Activated B cell treated with CpG ODN at 0.5 μM for 24 hours (primary cell): ENCODE results near the gene MAP3K14. TPM values are rescaled to one million over a fixed set of nuclear protein-coding genes. Genes with fewer than 3 reads are reported as not detected.

Source experiments
- ATAC-seq: fragments of 200-7000 bp; cut with Tn5 transposase; one replicate; pipeline ENCODE4 v1.10.0; 2021; ENCODE audit warnings: low read depth, mild to moderate bottlenecking, moderate library complexity
- CTCF ChIA-PET: fragments of 350-600 bp; sonication (Branson Sonifier 250); formaldehyde crosslinking; loops from one replicate; lab custom pipeline; 2021; ENCODE audit warnings: antibody characterized with exemption; lab: Charles Lee
- POLR2A ChIA-PET: fragments of 350-600 bp; sonication (Branson Sonifier 250); formaldehyde crosslinking; loops from one replicate; lab custom pipeline; 2021; ENCODE audit warnings: antibody characterized with exemption; lab: Charles Lee
- DNase-seq: peaks from one replicate; pipeline ENCODE4 v3.0.0; 2022
- H3K27ac Mint-ChIP-seq: one replicate; pipeline ENCODE4 v1.8.0; 2020; ENCODE audit warnings: mixed read lengths
- H3K27me3 Mint-ChIP-seq: one replicate; pipeline ENCODE4 v1.8.0; 2021; ENCODE audit warnings: mixed read lengths
- H3K36me3 Mint-ChIP-seq: one replicate; pipeline ENCODE4 v1.8.0; 2021; ENCODE audit warnings: low read depth, mixed read lengths
- H3K4me1 Mint-ChIP-seq: one replicate; pipeline ENCODE4 v1.8.0; 2021; ENCODE audit warnings: mixed read lengths
- H3K4me3 Mint-ChIP-seq: one replicate; pipeline ENCODE4 v1.8.0; 2020; ENCODE audit warnings: mild to moderate bottlenecking, mixed read lengths
- H3K9me3 Mint-ChIP-seq: one replicate; pipeline ENCODE4 v1.8.0; 2020; ENCODE audit warnings: mixed read lengths
- CTCF ChIP-seq: fragments of 200-600 bp; IDR thresholded peaks from one replicate; pipeline ENCODE4 v1.8.0; 2022; ENCODE audit warnings: antibody characterized with exemption, mild to moderate bottlenecking
- intact Hi-C: fragments of 100-400 bp; cut with micrococcal nuclease; formaldehyde crosslinking; loops from one replicate; pipeline ENCODE4 v1.15.1; 2024
- total RNA-seq: library from RNA; stranded (reverse); gene quantifications from 2 replicates; pipeline ENCODE4 v1.2.3, GENCODE V29; 2022

The MAP3K14 gene
- total RNA-seq, 1 donor from 2014 or later, result 88.6 TPM

DNA sequence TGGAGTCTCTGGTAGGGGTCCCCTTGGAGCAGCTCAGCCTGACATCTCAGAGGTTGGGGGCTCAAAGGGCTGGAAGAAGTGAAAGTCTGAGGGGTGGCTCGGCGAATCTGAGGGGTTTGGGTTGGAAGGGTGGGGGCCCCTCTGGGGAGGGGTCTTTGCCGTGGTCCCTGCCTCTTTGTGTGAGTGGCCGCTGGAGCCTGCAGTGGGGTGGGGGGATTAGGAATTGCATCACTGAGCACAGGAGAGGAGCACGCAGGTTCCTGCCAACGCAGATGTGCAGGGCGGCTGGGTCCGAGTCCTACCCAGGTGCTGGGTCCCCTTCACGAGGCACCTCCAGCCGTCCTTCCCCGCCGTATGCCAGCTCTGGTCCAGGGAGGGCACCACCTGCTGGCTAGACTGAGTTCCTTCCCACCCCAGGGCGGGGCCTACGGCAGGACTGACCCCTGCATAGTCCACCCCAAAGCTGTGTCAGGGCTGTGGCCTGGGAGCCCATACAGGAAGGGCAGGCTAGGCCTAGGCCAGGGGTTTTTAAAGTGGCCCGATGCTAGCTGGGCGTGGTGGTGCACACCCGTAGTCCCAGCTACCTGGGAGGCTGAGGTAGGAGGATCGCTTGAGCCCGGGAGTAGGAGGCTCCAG is 85.2 kb downstream of the MAP3K14 start:
- peaks cover 89% of the 10 kb centered on the region for H3K4me1 Mint-ChIP-seq

DNA sequence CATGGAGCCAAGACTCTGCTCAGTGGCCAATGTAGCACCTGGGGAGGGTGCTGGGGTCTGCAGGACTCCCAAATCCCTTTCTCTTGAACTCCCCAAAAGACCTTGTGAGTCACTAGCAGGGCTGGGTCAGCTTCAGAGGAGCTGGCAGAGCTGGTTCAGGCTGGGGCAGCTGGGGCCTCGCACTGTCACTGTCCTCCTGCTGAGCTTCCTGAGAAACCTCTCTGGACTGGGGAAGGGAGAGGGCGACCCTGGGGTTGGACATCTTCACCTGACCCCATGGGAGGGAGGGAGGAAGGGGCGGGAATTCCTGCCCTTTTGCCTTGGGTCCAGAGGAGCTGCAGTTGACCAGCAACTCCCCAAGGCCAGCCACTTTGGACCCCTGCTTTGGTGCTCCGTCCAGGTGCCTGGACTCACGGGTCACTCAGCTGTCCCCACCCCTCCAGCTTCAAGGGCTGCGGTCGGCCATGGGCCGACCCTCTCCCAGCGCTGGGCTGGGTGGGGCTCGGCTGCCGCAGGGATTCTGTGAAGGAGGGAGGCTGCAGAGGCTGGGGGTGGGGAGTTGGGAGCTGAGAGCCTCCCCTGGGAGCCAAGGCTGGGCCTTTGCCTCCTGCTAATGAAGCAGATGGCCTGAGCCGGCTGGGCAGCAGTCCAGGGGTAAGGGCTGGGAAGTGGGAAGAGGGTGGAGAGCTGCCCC is 85.9 kb downstream of the MAP3K14 start:
- H3K27me3 Mint-ChIP-seq, result no peaks in the 10 kb centered on the region
- peak overlapping the region; percentile 99 for H3K27ac Mint-ChIP-seq
- peaks cover 47% of the 10 kb centered on the region for H3K36me3 Mint-ChIP-seq
- DNase-seq (no peak), ATAC-seq (no peak)
- intact Hi-C loops, result no loop called here
- H3K9me3 Mint-ChIP-seq, result no peaks in the 10 kb centered on the region
- POLR2A ChIA-PET, result interaction anchor here (0.6 to 12.5 kb wide), 12 partner anchors 9 to 626 kb away, joined by 3 to 378 read pairs (median 6); partner anchors contain the start of genes ACBD4, FMNL1, HEXIM1 and HEXIM2
- no peak for TF ChIP-seq CTCF
- H3K4me3 Mint-ChIP-seq, result peak overlapping the region; percentile 79
- CTCF ChIA-PET, result interaction anchor here (1.4 to 6.9 kb wide), 5 partner anchors 11 to 82 kb away, joined by 3 to 174 read pairs (median 8); partner anchors contain the start of genes FMNL1 and HEXIM1
- peaks cover 96% of the 10 kb centered on the region for H3K4me1 Mint-ChIP-seq

More for the DNA sequence above, 85.2 kb downstream of the MAP3K14 start:
- Mint-ChIP-seq H3K27me3 (no peaks in the 10 kb centered on the region), H3K4me3 (no peak overlapping the region), H3K27ac (peak overlapping the region; percentile 99), H3K36me3 (peaks cover 50% of the 10 kb centered on the region), H3K9me3 (no peaks in the 10 kb centered on the region)
- intact Hi-C loops, result no loop called here
- ChIA-PET POLR2A (interaction anchor here (0.5 to 12.5 kb wide), 11 partner anchors 10 to 625 kb away, joined by 3 to 378 read pairs (median 4); partner anchors contain the start of genes ACBD4, FMNL1, HEXIM1 and MAP3K14), CTCF (interaction anchor here (1.2 to 6.9 kb wide), 8 partner anchors 11 to 153 kb away, joined by 3 to 174 read pairs (median 7); partner anchors contain the start of genes ACBD4, FMNL1, HEXIM1 and MAP3K14)
- no peak for TF ChIP-seq CTCF
- no peak for ATAC-seq
- no peak for DNase-seq

GRCh38 chr17:45230410-45230786 is 86.4 kb downstream of the MAP3K14 start:
- Mint-ChIP-seq H3K4me3 (peak overlapping the region; percentile 79), H3K9me3 (no peaks in the 10 kb centered on the region), H3K27me3 (no peaks in the 10 kb centered on the region), H3K36me3 (peaks cover 45% of the 10 kb centered on the region), H3K27ac (peak overlapping the region; percentile 99), H3K4me1 (peaks cover 97% of the 10 kb centered on the region)
- TF ChIP-seq CTCF, result no peak
- POLR2A ChIA-PET, result interaction anchor here (1.0 to 12.5 kb wide), 7 partner anchors 9 to 95 kb away, joined by 3 to 378 read pairs (median 26); partner anchors contain the start of genes ACBD4, FMNL1, HEXIM1 and HEXIM2
- intact Hi-C loops, result no loop called here
- DNase-seq (no peak), ATAC-seq (no peak)
- CTCF ChIA-PET, result interaction anchor here (1.5 to 6.9 kb wide), 4 partner anchors 10 to 82 kb away, joined by 5 to 174 read pairs (median 10); partner anchors contain the start of genes FMNL1 and HEXIM1

GRCh38 chr17:45229681-45230409 is 87.0 kb downstream of the MAP3K14 start:
- CTCF ChIA-PET, result interaction anchor here (1.1 to 6.9 kb wide), 5 partner anchors 9 to 155 kb away, joined by 3 to 174 read pairs (median 9); partner anchors contain the start of genes ACBD4 and FMNL1
- H3K9me3 Mint-ChIP-seq, result no peaks in the 10 kb centered on the region
- H3K4me3 Mint-ChIP-seq, result peak overlapping the region; percentile 79
- peaks cover 97% of the 10 kb centered on the region for H3K4me1 Mint-ChIP-seq
- no peaks in the 10 kb centered on the region for H3K27me3 Mint-ChIP-seq
- peaks cover 42% of the 10 kb centered on the region for H3K36me3 Mint-ChIP-seq
- peak overlapping the region; percentile 99 for H3K27ac Mint-ChIP-seq
- ATAC-seq (peak; percentile 8), DNase-seq (peak; percentile 51)
- intact Hi-C loops, result loop anchor here (1.0 to 5.0 kb wide), 4 partner anchors 11 to 883 kb away; partner anchors contain the start of genes GRN and HEXIM1
- POLR2A ChIA-PET, result interaction anchor here (0.5 to 12.5 kb wide), 19 partner anchors 8 to 1007 kb away, joined by 3 to 378 read pairs (median 6); partner anchors contain the start of genes ACBD4, FMNL1, HEXIM1 and HEXIM2
- TF ChIP-seq CTCF, result no peak
